Right lobe of liver (tissue), 6 donors: ENCODE results near the gene EFCAB7. TPM values are rescaled to one million over a fixed set of nuclear protein-coding genes. Genes with fewer than 3 reads are reported as not detected.
A peak's percentile ranks its signal among the peaks of the same experiment; 100 is the strongest.

Source experiments
- ATAC-seq, 4 donors: fragments of 200-7000 bp; cut with Tn5 transposase; one replicate each; pipeline ENCODE4 v1.9.1; 2020; ENCODE audit warnings: mild to moderate bottlenecking in 4 of 4, moderate library complexity in 4 of 4
- DNase-seq, 3 donors: peaks; one replicate each; pipeline ENCODE4 v3.0.0-alpha.2; 2020
- H3K27ac ChIP-seq, 3 donors: fragments of 200-600 bp; one replicate each; pipeline ENCODE4 v1.8.0; 2022
- H3K27me3 ChIP-seq, 2 donors: fragments of 200-600 bp; one replicate each; pipeline ENCODE4 v1.8.0; 2022
- H3K36me3 ChIP-seq, 4 donors: fragments of 200-600 bp; sonication (generic) in 1 of 4; one replicate each; pipeline versions ENCODE4 v1.5.1 to v1.8.0; 2017 to 2022; ENCODE audit warnings: control low read depth in 1 of 4
- H3K4me1 ChIP-seq, 4 donors: fragments of 200-600 bp; sonication (generic) in 1 of 4; one replicate each; pipeline versions ENCODE4 v1.5.1 to v1.8.0; 2017 to 2022; ENCODE audit warnings: control low read depth in 1 of 4
- H3K4me3 ChIP-seq, 3 donors: fragments of 200-600 bp; one replicate each; pipeline ENCODE4 v1.8.0; 2022
- H3K9me3 ChIP-seq, 4 donors: fragments of 200-600 bp; sonication (generic) in 1 of 4; one replicate each; pipeline versions ENCODE4 v1.5.1 to v1.8.0; 2017 to 2022; ENCODE audit warnings: control low read depth in 1 of 4
- CTCF ChIP-seq, 4 donors: fragments of 200-600 bp in 3 of 4; fragments of 450-650 bp in 1 of 4; IDR thresholded peaks; one replicate each; pipeline versions ENCODE4 v1.5.1 to v1.8.0; 2016 to 2022; ENCODE audit warnings: antibody characterized with exemption in 4 of 4, mild to moderate bottlenecking in 2 of 4
- POLR2A ChIP-seq: fragments of 450-650 bp; IDR thresholded peaks from one replicate; pipeline ENCODE4 v1.6.1; 2017; ENCODE audit warnings: antibody characterized with exemption, mild to moderate bottlenecking
- WGBS: methylation state at CpG from one replicate; pipeline ENCODE4 v1.1.6; 2018; ENCODE audit warnings: low coverage, low lambda C conversion rate; ENCODE audit not compliant: insufficient coverage; ENCODE audit errors: missing lambda C conversion rate; 5-methylcytosine and 5-hydroxymethylcytosine counted together
- intact Hi-C, 2 donors: fragments of 100-400 bp; cut with DNase I; formaldehyde crosslinking; loops; one replicate each; pipeline versions ENCODE4 v1.11.2 to v1.14.1; 2022
- total RNA-seq, 6 experiments: library from RNA; depleted of rRNA in 2 of 6; stranded (reverse); fragments of >200 nt in 2 of 6; fragmentation: NEBNext Ultra II Directional in 3 of 6; extraction: Animal tissue kit (Norgen Biotek cat#: 25700) in 3 of 6; gene quantifications; one replicate each; pipeline versions ENCODE4 v1.1.0 to v1.2.4, GENCODE V29; 2016 to 2023
- donor health status: DM: no; HTN: yes; CAD: no.
- donor health status: DM: no; HTN: no; CAD: no.
- donor health status: DM: no; HTN: no; CAD: no.
- donor health status: DM: no; HTN: yes; CAD: no.
- donor health status: DM: no; HTN: yes; CAD: no.

Gene EFCAB7
- total RNA-seq, 6 experiments from 2014 or later: 0.84 to 3.2 (median 2.3) TPM

DNA sequence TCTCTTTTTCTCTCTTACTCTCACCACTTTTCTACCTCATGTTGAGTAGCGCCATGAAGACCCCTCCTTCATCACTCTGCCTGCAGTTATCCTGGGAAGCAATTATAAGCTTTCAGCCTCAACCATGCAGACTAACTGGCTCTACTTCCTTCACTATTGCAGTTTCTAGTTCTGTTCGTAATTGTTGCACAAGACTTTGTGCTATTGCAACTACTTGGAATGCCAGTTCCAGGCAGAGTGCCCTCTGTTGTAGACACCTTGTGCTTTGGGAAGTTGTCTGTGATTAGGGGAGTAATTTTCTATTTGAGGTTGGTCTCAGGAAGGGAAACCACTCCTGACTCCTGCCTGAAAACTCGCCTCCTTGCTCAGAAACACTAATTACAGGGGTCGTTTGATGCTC, 89.2 kb downstream of the EFCAB7 start:
- 45% methylated on average over 4 of the region's 4 CpGs for WGBS
- H3K4me1 ChIP-seq: peaks cover 0 to 74% (median 22%) of the 10 kb centered on the region in 4 donors
- H3K27me3 ChIP-seq: no peaks in the 10 kb centered on the region
- DNase-seq: no peak
- TF ChIP-seq CTCF (IDR thresholded peaks at IDR 0.05): peak in 1 of 4 donors; percentile 18
- TF ChIP-seq POLR2A: no peak
- H3K4me3 ChIP-seq: no peak overlapping the region
- ATAC-seq: peak; percentile 29 to 69 (median 52)
- H3K36me3 ChIP-seq: no peaks in the 10 kb centered on the region
- intact Hi-C loops: loop anchor here in 1 of 2 donors (10.0 kb wide), 1 partner anchor 632 kb away; no protein-coding TSS in a partner anchor
- no peaks in the 10 kb centered on the region for H3K9me3 ChIP-seq
- H3K27ac ChIP-seq: peak overlapping the region in 2 of 3 donors; percentile 3 to 25

GRCh38 chr1:63612971-63613370, 89.6 kb downstream of the EFCAB7 start:
- Histone ChIP-seq H3K27ac (peak overlapping the region in 2 of 3 donors; percentile 3 to 25), H3K9me3 (no peaks in the 10 kb centered on the region), H3K36me3 (no peaks in the 10 kb centered on the region), H3K4me3 (no peak overlapping the region), H3K27me3 (no peaks in the 10 kb centered on the region), H3K4me1 (peaks cover 0 to 74% (median 22%) of the 10 kb centered on the region in 4 donors)
- intact Hi-C loops: loop anchor here in 1 of 2 donors (10.0 kb wide), 1 partner anchor 632 kb away; no protein-coding TSS in a partner anchor
- no peak for DNase-seq
- peak in 1 of 4 donors; percentile 4 for ATAC-seq
- no peak for TF ChIP-seq CTCF (IDR thresholded peaks at IDR 0.05)
- TF ChIP-seq POLR2A: no peak

DNA sequence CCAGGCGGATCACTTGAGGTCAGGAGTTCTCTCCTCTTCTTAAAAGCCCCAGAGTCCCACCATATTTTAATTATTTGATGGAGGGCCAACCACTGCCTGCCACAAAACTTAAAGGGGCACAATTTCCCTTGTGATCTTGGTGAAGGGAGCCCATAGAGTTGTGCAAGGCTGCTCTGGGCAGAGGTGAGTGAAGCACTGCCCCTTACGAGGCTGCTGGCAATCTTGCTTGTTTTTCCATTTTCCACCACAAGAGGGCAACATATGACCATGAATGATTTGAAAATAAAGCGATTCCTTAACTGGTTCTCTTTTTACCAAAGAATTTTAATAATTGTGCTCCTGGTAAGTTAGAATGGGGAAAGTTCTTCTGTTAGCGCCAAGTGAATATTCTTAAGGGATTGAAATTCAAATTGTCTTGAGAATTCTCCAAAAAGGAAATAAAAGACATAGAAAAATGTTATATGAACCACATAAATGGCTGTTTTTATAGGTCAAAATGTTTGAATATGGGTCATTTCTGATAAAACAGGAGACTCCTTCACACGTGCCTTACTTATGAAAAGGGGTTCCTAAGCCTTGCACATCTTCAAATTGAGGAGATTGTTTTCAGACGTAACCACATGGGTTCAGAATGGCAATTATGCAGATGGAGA, 92.6 kb downstream of the EFCAB7 start:
- H3K4me3 ChIP-seq: no peak overlapping the region
- intact Hi-C loops: loop anchor here in 1 of 2 donors (10.0 kb wide), 1 partner anchor 629 kb away; no protein-coding TSS in a partner anchor
- no peak overlapping the region for H3K27ac ChIP-seq
- 18% methylated on average over 5 of the region's 6 CpGs for WGBS
- no peaks in the 10 kb centered on the region for H3K9me3 ChIP-seq
- peak; percentile 76 to 88 (median 84) for TF ChIP-seq CTCF (IDR thresholded peaks at IDR 0.05)
- no peak for TF ChIP-seq POLR2A
- H3K4me1 ChIP-seq: peaks cover 0 to 60% (median 12%) of the 10 kb centered on the region in 4 donors
- H3K36me3 ChIP-seq: no peaks in the 10 kb centered on the region
- no peaks in the 10 kb centered on the region for H3K27me3 ChIP-seq
- peak in 2 of 3 donors; percentile 31 to 70 for DNase-seq
- ATAC-seq: peak; percentile 81 to 85 (median 84)

GRCh38 chr1:63617450-63617849, 94.1 kb downstream of the EFCAB7 start:
- 57% methylated on average over 1 of the region's 6 CpGs for WGBS
- intact Hi-C loops: loop anchor here in 1 of 2 donors (10.0 kb wide), 1 partner anchor 627 kb away; no protein-coding TSS in a partner anchor
- no peaks in the 10 kb centered on the region for H3K9me3 ChIP-seq
- no peak overlapping the region for H3K4me3 ChIP-seq
- TF ChIP-seq CTCF (IDR thresholded peaks at IDR 0.05) (no peak), POLR2A (no peak)
- H3K27me3 ChIP-seq: no peaks in the 10 kb centered on the region
- DNase-seq (no peak), ATAC-seq (peak in 1 of 4 donors; percentile 25)
- H3K4me1 ChIP-seq: peaks cover 0 to 44% (median 8%) of the 10 kb centered on the region in 4 donors
- no peaks in the 10 kb centered on the region for H3K36me3 ChIP-seq
- no peak overlapping the region for H3K27ac ChIP-seq
